ENCODE measurements around the gene ZMYND10. TPM values are rescaled to one million over a fixed set of nuclear protein-coding genes. Genes with fewer than 3 reads are reported as not detected.
A peak's percentile ranks its signal among the peaks of the same experiment; 100 is the strongest.

ZMYND10 gene
- total RNA-seq, 2 experiments from 2014 or later: 1.7 to 2.8 TPM

- POLR2A ChIA-PET: no interaction called here
- no peak overlapping the region for H2AFZ ChIP-seq (ENCODE audit: low read length)
Measured at GRCh38 chr3:50364573-50365079, 19.1 kb upstream of the ZMYND10 start.

GRCh38 chr3:50359760-50360110 is 14.2 kb upstream of the ZMYND10 start:
- H3K4me1 ChIP-seq (ENCODE audit: insufficient read depth, low read length, poor library complexity, severe bottlenecking): peaks cover 40% of the 10 kb centered on the region
- no TSS peak for BruUV-seq (replicated peaks)

More at GRCh38 chr3:50364573-50365079, 19.1 kb upstream of the ZMYND10 start:
- no peaks in the 10 kb centered on the region for H3K36me3 ChIP-seq (ENCODE audit: insufficient read depth, low read length)
- DNase-seq (ENCODE audit: low spot score): no peak
- no peak overlapping the region for H3K27ac ChIP-seq (ENCODE audit: low read depth, low read length, poor library complexity, severe bottlenecking)
- TF ChIP-seq CTCF (conservative IDR thresholded peaks at IDR 0.05; ENCODE audit: low read length): no peak
- no peak for TF ChIP-seq EZH2phosphoT487 (IDR thresholded peaks at IDR 0.05; ENCODE audit: borderline replicate concordance, low read depth, low read length)
- BruUV-seq (replicated peaks): no TSS peak
- H4K20me1 ChIP-seq (ENCODE audit: insufficient read depth, low read length): no peaks in the 10 kb centered on the region
- H3K4me2 ChIP-seq (ENCODE audit: low read length): peak overlapping the region; percentile 92; the same call in 1 of the 2 replicates
- H3K4me1 ChIP-seq (ENCODE audit: insufficient read depth, low read length, poor library complexity, severe bottlenecking): peaks cover 13% of the 10 kb centered on the region
- intact Hi-C loops (cut with micrococcal nuclease; ENCODE audit: unreplicated experiment): no loop called here
- no peaks in the 10 kb centered on the region for H3K9me2 ChIP-seq (ENCODE audit: insufficient read depth, low read length)
- CTCF ChIA-PET (ENCODE audit: unreplicated experiment): interaction anchor here (0.6 kb wide), 2 partner anchors 15 to 204 kb away, joined by 4 to 5 read pairs; partner anchors contain the start of gene HEMK1
- H3K4me3 ChIP-seq (ENCODE audit: low read depth, low read length, poor library complexity, severe bottlenecking): peak overlapping the region; percentile 72
- H3K79me2 ChIP-seq (ENCODE audit: insufficient read depth, low read depth, low read length): no peaks in the 10 kb centered on the region
- H3K9me3 ChIP-seq (ENCODE audit: low read length): no peaks in the 10 kb centered on the region

More at GRCh38 chr3:50359760-50360110, 14.2 kb upstream of the ZMYND10 start:
- Histone ChIP-seq H3K9me3 (ENCODE audit: low read length) (no peaks in the 10 kb centered on the region), H3K27ac (ENCODE audit: low read depth, low read length, poor library complexity, severe bottlenecking) (no peak overlapping the region), H3K4me2 (ENCODE audit: low read length) (peak overlapping the region; percentile 68), H3K79me2 (ENCODE audit: insufficient read depth, low read depth, low read length) (peaks cover 23% of the 10 kb centered on the region; the same call in 1 of the 2 replicates), H4K20me1 (ENCODE audit: insufficient read depth, low read length) (0 out of 2 replicates have a peak, but pooled peaks cover 4% of the 10 kb centered on the region), H3K4me3 (ENCODE audit: low read depth, low read length, poor library complexity, severe bottlenecking) (peak overlapping the region; percentile 76), H3K36me3 (ENCODE audit: insufficient read depth, low read length) (peaks cover 20% of the 10 kb centered on the region; the same call in 1 of the 2 replicates), H2AFZ (ENCODE audit: low read length) (peak overlapping the region; percentile 95), H3K9me2 (ENCODE audit: insufficient read depth, low read length) (no peaks in the 10 kb centered on the region)
- DNase-seq (ENCODE audit: low spot score): no peak
- ChIA-PET POLR2A (interaction anchor here (0.9 to 1.4 kb wide), 2 partner anchors 9 to 11 kb away, joined by 3 to 9 read pairs; partner anchors contain the start of genes CYB561D2 and NPRL2), CTCF (ENCODE audit: unreplicated experiment) (interaction anchor here (0.8 kb wide), 1 partner anchor 23 kb away, joined by 3 read pairs; no protein-coding TSS in a partner anchor)
- intact Hi-C loops (cut with micrococcal nuclease; ENCODE audit: unreplicated experiment): loop anchor here (1.0 kb wide), 1 partner anchor 8 kb away; no protein-coding TSS in a partner anchor
- TF ChIP-seq CTCF (conservative IDR thresholded peaks at IDR 0.05; ENCODE audit: low read length) (no peak), EZH2phosphoT487 (IDR thresholded peaks at IDR 0.05; ENCODE audit: borderline replicate concordance, low read depth, low read length) (no peak)

All from OCI-LY7 (cell line).